Measurements from ENCODE around the gene IL13RA1.

GRCh38 chrX:118739577-118739976 lies 12.2 kb downstream of the IL13RA1 start:
- no peak for TF ChIP-seq CTCF (IDR thresholded peaks at IDR 0.05; ENCODE audit: low read length)
- no peak for TF ChIP-seq EZH2 (optimal IDR thresholded peaks at IDR 0.05; ENCODE audit: low read depth, low read length)
- TF ChIP-seq EZH2phosphoT487 (IDR thresholded peaks at IDR 0.05; ENCODE audit: low read length): no peak
